Umbilical cord (tissue), 2 donors: ENCODE data around the gene RPS6KC1. TPM values are rescaled to one million over a fixed set of nuclear protein-coding genes. Genes with fewer than 3 reads are reported as not detected.
"Not testable (repeated sequence)": the region's sequence is repeated elsewhere in the genome, so short reads cannot be mapped to it uniquely, and the experiment has no call there.

Experiments used
- DNase-seq: peaks from one replicate; pipeline ENCODE4 v3.0.0-alpha.2; 2015; ENCODE audit warnings: low spot score
- total RNA-seq: library from RNA; depleted of rRNA; stranded (reverse); fragments of >200 nt; gene quantifications from one replicate; pipeline ENCODE4 v1.2.3, GENCODE V29; 2014; ENCODE audit warnings: low replicate concordance; ENCODE audit not compliant: insufficient read depth

RPS6KC1 gene
- total RNA-seq, 1 donor from 2014 or later: 45.5 TPM

DNA sequence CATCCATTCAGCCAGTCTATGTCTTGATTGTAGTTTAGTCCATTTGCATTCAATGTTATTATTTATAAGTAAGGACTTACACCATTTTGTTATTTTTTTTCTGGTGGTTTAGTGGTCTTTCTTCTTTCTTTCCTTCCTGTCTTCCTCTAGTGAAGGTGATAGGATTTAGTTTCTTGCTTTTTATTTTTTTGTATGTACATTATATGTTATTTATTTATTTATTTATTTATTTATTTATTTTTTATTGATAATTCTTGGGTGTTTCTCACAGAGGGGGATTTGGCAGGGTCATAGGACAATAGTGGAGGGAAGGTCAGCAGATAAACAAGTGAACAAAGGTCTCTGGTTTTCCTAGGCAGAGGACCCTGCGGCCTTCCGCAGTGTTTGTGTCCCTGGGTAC lies 99.0 kb downstream of the RPS6KC1 start:
- not testable (repeated sequence) for DNase-seq

- no peak for DNase-seq
Measured at GRCh38 chr1:213154056-213154685, 103.1 kb downstream of the RPS6KC1 start.

DNA sequence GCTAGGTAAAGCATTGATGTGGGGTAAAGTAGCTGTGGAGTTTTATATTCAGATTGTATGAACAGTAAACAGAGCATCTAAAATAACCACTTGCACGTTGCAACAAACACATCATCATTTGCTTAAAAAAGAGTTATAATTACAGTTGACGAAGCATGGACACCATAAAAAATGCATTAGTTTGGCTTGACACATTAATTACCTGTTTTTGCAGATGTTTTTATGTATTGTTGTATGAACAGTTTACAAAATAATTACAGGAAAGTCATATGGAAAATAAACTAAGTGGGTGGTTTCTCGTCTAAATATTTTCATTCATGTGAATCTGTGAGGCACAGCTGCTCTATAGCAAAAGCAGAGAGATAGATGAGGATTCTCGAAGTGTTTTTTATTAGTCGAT lies 108.3 kb downstream of the RPS6KC1 start:
- no peak for DNase-seq

GRCh38 chr1:213160442-213160841 lies 109.4 kb downstream of the RPS6KC1 start:
- not testable (repeated sequence) for DNase-seq

- DNase-seq: peak; percentile 14
Measured at GRCh38 chr1:213162338-213162737, 111.3 kb downstream of the RPS6KC1 start.

- DNase-seq: no peak
Measured at GRCh38 chr1:213162862-213163261, 111.8 kb downstream of the RPS6KC1 start.

- DNase-seq: no peak
Measured at GRCh38 chr1:213163278-213163711, 112.3 kb downstream of the RPS6KC1 start.

DNA sequence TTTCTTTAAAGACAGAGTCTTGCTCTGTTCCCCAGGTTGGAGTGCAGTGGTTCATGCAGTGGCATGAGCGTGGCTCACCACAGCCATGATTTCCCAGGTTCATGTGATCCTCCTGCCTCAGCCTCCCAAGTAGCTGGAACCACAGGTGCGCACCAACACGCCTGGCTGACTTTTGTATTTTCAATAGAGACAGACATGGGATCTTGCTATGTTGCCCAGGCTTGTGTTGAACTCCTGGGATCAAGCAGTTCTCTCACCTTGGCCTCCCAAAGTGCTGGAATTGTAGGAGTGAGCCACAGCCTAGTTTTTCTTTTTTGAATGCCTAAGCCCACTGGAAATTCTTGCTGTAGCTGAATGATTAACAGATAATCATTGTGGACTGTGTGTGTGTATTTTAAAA lies 113.5 kb downstream of the RPS6KC1 start:
- no peak for DNase-seq

DNA sequence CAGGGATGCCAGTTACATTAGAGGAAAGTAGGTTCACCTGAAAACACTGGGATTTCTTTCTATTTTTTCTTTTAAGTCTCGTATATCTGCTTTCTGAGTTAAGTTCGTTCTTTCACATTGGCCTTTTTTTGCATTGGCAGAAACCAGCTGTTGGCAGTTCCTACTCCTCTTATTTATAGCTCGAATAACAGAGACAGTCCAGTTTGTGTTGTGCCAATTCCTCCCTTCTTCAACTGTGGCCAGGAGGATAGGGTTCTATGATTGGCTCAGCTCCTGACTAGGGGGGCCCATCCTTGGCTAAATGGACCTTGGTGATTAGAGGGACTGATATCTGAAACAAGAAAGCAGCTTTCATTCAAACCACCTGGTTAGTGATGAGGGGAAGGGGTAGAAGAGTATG lies 115.8 kb downstream of the RPS6KC1 start:
- DNase-seq: no peak

DNA sequence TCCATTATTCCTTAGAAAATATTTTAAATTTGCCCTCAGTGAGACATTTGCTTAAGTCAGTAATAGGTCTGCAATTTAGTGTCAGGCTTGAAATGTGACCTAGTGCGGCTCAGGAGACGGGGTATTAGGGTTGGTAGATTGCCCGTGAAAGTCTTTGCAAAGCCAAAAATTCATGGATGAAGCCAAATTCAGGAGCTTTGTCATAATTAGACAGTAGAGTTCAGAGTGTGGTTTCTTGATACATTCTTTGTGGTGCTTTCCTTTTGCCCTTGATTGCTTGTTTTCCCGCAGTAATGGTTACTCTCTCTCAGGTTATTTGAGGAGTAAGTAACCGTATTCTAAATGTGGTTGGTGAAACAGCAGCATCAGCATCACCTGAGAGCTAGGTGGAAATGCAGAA lies 120.7 kb downstream of the RPS6KC1 start:
- no peak for DNase-seq

- no peak for DNase-seq
Measured at GRCh38 chr1:213176341-213176740, 125.3 kb downstream of the RPS6KC1 start.

- DNase-seq: no peak
Measured at GRCh38 chr1:213179784-213180183, 128.7 kb downstream of the RPS6KC1 start.

GRCh38 chr1:213180833-213181232 lies 129.8 kb downstream of the RPS6KC1 start:
- DNase-seq: no peak

GRCh38 chr1:213183036-213183672 lies 132.1 kb downstream of the RPS6KC1 start:
- no peak for DNase-seq

- DNase-seq: no peak
Measured at GRCh38 chr1:213186168-213186567, 135.1 kb downstream of the RPS6KC1 start.

GRCh38 chr1:213192026-213192425 lies 141.0 kb downstream of the RPS6KC1 start:
- no peak for DNase-seq

DNA sequence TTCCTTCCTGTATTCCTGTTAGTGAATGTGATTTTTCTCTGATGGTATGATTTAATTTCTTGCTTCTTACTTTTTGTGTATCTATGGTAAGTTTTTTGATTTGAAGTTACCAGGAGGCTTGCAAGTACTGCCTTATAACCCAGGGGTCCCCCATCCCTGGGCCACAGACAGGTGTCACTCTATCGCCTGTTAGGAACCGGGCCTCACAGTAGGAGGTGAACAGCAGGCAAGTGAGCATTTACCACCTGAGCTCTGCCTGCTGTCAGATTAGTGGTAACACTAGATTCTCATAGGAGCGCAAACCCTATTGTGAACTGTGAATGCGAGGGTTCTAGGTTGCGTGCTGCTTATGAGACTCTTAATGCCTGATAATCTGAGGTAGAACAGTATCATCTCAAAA lies 143.3 kb downstream of the RPS6KC1 start:
- DNase-seq: no peak

GRCh38 chr1:213194855-213195254 lies 143.8 kb downstream of the RPS6KC1 start:
- no peak for DNase-seq

DNA sequence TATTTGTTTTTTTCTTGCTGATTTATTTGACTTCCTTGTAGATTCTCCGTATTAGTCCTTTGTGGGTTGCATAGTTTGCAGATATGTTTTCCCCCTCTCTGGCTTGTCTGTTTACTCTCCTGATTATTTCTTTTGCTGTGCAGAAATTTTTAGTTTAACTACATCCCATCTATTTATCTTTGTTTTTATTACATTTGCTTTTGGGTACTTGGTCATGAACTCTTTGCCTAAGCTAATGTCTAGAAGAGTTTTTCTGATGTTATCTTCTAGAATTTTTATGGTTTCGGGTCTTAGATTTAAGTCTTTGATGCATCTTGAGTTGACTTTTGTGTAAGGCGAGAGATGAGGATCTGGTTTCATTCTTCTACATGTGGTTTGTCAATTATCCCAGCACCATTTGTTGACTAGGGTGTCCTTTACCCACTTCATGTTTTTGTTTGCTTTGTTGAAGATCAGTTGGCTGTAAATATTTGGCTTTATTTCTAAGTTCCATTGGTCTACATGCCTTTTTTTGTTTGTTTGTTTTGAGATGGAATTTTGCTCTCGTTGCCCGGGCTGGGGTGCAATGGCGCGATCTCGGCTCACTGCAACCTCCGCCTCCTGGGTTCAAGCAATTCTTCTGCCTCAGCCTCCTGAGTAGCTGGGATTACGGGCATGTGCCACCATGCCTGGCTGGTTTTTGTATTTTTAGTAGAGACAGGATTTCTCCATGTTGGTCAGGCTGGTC lies 145.4 kb downstream of the RPS6KC1 start:
- DNase-seq: not testable (repeated sequence)

DNA sequence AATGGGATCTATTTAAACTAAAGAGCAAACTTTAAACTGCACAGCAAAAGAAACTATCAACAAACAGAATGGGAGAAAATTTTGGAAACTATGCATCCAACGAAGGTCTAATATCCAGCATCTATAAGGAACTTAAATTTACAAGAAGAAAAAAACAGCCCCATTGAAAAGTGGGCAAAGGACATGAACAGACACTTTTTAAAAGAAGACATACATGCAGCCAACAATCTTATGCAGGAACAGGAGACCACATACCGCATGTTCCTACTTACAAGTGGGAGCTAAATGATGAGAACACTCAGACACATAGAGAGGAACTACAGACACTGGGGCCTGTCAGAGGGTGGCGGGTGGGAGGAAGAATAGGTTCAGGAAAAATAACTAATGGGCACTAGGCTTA lies 149.6 kb downstream of the RPS6KC1 start:
- DNase-seq: no peak

DNA sequence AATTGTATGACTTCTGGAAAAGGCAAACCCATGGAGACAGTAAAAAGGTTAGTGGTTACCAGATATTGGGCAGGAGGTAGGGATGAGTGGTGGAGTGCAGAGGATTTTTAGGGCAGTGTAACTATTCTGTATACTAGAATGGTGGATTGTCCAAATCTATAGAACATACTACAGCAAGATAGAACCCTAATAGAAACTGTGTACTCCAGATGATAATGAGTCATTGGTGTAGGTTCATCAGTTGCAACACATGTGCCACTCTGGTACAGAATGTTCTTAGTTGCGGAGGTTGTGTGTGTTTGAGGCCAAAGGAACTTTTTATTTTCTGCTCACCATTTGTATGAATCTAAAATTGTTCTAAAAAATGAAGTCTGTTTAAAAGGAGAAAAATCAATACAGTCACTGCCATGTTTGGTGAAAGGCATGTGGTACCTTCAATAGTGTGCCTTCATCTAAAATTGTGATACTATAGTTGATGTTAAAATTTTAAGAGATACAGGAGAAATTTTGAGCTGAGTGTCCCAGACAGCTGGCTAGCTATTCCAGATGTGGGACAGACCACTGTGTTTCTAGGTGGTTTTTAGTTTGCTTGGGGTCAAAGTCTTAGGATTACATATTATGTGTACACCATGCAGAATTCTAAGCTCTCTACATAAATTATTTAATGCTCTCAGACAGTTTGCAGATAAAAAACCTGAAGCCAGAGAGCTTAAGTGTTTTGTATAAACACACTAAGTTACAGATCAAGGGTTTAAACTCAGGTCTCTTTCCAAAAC lies 150.5 kb downstream of the RPS6KC1 start:
- peak; percentile 34 for DNase-seq

GRCh38 chr1:213211201-213211600 lies 160.2 kb downstream of the RPS6KC1 start:
- DNase-seq: no peak
